GDM1 (cell line): ENCODE data around the gene MID1IP1.

ENCODE experiments used
- DNase-seq: peaks from one replicate; lab custom pipeline; 2025; lab: John Stamatoyannopoulos, UW

MID1IP1 gene

DNA sequence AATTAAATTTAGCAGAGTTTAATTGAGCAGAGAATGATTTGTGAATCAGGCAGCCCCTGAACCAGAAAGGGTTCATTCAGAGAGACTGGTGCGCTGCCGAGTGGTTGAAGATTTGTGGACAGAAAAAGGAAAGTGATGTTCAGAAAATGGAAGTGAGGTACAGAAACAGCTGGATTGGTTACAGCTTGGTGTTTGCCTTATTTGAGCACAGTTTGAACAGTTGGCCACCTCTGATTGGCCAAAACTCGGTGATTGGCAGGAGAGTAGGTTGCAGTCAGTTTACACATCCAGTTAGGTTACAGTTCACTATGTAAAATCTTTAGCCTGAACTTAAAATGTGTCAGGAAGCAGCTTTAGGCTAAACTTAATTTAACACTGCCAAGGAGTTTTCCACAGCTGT, 14.9 kb downstream of the MID1IP1 start:
- no peak for DNase-seq

DNA sequence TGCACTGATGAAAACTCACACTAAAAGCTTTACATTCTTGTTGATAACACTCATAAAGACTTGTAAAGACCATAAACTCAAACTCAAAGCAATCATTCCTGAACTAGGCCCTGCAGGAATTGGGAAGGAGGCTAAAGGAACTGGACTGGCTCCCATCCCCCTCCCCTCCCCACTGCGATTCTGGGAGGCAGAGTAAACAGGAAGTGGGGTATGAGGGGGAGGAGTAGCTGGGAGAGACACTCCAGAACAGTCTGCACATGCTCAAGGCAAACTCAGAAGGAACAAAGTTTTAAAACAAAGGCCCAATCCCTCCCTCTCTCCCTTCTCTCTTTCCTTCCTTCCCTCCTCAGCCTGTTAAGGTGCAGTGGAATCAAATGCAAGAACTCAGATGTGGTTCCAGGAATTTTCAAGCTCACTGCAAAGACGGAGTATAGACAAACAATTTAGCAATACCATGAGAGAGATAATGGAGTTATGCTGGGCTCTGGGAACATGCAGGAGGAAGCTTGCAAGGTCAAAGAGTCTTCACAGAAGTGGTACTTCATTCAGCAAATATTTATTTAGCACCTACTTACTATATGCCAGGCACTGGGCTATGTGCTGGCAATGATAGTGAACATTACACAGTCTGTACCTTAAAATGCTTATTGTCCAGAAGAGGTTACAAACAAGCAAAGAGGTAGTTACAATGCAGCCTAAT, 15.9 kb downstream of the MID1IP1 start:
- peak; percentile 27 for DNase-seq

DNA sequence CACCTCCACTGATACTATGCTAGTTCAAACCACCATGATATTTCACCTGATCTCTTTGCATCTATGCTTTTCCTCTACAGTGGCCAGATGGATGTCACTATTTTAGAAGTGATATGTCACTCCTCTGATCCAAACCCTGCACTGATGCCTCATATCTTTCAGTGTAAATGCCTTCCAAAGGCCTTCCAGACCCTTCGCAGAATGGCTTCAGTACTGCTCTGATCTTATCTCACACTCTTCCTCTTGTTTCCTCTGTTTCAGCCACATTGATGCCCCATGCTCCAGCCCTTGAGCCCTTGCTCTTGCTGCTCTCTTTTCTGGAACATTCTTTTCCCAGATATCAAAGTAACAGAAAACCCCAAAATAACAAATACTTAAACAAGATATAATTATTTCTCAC, 17.9 kb downstream of the MID1IP1 start:
- no peak for DNase-seq

DNA sequence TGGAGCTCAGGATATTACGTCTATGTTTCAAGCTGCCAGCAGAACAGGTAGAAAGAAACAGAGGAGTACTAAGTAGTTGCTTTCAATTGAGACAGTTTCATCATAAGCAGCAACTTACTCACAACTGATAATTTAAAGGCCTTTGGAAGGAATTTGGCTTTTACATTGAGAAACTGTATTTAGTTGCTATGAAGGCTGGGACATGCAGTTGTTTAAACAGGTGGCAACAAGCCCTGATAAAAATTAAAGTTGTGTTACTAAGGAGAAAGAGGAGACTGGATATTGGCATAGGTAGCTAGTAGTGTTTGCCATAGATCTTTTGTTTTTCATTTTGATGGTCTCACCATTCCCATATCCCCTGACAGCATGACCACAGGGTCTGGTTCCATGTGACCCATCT, 18.4 kb downstream of the MID1IP1 start:
- DNase-seq: no peak

DNA sequence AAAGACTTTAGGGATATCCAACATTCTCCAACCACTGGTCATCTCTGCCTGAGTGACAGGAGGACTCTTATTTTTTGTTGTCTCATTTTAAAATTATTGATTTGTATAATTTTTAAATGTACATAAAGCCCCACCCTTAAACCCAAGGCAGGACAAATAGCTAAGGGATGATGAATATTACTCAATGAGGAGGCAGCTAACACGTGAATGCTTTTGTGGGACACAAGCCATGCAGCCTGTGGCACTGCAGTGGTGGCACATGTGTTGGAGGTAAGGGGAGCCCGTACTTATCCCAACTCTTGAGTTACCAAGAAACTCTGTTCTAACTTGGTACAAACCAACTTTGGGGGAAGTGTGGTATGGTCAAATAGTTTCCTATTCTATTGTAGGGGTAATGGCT, 19.5 kb downstream of the MID1IP1 start:
- DNase-seq: no peak

DNA sequence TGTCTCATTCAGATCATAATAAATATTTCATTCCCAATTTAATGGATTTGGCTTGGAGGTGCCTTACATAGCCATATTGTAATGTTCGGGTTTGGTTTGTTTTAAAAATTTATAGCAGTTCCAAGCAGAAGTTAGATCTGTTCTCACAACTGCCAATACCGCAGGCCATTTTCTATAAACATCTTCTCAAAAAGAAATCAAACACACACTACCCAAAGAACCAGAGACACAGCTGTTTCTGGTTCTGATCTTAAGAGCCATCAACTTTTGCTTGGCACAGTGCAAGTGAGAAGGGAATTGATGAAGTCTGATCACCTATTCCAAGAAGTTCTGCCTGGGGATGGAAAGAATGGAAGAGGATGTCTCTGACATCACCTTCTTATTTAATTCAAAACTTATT, 22.9 kb downstream of the MID1IP1 start:
- DNase-seq: no peak

DNA sequence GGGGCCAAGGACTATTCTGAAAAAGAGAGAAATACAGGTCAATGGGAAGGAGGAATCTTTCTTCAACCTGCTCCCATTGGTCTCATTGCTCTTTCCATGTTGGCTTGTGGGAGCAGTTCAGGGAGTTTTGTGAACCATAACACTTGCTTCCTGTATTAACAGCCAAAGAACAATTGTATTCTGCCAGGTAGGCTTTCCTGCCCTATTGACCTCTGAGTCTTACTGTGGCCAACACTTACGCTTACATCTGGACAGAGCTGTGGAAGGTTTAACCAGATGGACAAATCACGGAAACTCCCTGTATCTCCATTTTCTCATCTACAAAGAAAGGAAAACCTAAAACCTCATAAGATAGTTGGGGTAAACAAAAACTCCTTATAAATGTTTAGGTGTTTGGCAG, 30.7 kb downstream of the MID1IP1 start:
- no peak for DNase-seq

DNA sequence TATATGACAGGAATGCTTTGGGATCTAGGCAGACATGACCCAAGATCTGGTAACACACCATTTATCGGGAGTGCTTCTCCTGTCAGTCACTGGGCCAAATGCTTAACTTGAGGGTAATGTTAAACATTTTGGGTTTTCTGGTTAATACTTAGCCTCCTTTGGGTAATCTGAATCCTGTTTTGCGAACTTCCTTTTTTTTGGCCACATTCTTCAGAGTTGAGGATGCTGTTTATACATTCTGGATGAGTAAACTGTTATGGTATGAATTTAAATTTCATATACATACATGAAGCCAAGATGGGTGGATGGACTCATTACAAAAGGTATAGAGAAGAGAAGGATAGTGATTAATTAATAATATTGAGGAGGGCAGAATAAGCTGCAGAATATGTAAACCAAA, 36.1 kb downstream of the MID1IP1 start:
- no peak for DNase-seq

DNA sequence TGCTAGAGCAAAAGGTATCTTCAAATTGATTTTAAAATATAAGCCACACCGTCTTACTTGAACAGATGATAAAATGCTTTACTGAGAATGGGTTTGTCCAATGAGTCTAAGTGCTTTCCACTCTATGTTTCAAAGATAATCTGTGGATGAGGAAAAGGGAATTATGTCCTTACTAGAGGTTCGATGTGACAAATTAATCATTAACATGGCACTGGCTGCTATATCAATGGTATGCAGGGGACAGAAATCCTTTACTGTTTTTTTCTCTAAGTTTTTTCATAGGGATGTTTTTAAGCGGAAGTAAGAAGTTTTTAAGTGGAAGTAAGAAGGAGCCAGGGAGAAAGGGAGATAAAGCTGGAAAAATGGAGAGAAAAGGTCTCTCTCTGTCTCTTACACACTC, 38.0 kb downstream of the MID1IP1 start:
- DNase-seq: no peak

DNA sequence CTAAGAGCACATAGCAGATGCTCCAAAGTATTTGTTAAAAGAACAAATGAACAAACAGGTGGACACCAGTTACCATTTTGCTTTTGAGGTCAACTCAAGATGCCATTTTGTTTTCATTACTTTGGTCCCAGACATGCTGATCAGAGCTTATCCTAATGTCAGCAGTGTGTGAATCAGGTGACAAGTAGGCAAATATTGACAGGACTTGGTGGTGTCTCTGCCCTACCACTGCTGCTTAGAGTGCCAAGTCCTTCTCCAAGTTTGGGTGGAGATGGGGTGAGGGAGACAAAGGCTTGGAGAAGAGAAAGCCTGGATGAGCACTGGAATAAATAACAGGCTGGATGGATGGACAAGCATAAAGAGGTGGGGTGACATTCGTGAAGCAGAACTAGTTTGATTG, 38.7 kb downstream of the MID1IP1 start:
- no peak for DNase-seq

DNA sequence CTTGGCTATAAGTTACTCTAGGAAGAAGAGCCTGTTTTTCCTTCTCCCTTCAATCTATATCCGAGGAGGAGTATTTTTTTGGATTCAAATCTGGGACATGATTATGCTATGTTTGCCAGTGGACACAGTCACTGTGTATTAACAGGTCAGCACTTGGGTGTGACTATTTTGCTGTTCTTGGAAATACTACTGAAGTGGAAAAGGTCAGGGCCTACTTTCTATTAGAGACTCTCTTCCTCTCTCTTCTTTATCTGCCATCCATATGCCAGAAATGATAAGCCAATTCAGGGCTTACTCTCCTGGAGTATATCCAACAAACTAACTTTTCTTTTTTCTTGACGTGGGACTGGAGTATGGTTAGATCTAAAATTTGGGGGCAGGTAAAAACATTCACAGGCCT, 40.5 kb downstream of the MID1IP1 start:
- DNase-seq: no peak

DNA sequence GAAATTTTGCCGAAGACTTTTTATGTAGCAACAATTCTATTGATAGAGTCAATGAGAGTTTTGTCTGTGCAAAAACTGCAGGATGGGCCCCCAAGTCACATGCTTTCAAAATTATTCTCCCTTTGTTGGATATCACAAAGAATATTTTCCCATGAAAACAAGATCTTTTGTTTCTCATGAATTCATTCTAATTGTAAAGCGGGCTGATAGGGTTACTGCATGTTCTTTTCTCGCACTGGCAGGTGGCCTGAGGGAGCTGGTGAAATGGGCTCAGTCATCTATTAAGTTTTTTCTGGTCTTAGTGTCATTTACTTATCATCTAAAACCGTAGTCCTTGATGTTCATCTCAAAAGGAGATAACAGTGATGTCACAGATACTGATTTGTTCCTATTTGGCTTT, 44.2 kb downstream of the MID1IP1 start:
- no peak for DNase-seq

DNA sequence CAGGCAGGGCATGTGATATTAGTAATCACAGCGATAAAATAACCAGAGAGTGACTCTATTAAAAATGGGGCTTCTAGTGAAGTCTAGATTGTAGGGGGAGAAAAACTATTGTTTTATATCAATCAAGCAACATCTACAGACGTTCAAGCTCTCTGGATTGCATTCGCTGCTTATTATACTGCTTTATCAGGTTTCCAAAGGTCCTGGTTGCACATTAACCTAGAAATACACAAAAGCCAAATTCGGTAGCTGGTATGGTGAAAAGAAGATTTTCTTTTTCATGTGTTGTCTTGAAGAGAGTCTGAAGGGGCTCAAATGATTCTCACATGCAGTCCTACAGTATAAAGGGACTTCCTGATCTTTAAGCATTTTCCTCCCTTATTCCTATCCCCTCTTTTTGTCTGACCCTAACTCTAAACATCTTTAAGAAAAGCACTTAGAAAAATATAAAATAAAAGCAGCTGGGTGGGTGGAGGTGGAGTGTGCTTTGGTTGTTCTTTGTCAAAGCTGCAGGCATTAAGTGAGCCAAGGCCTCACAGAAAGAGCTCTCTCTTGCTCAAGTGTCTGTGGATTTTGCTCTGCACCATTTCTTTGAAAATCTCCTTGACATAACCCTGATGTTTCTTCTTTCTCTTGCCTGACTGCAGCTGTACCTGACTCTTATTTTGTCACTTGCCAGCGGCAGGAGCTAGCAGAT, 46.1 kb downstream of the MID1IP1 start:
- no peak for DNase-seq

DNA sequence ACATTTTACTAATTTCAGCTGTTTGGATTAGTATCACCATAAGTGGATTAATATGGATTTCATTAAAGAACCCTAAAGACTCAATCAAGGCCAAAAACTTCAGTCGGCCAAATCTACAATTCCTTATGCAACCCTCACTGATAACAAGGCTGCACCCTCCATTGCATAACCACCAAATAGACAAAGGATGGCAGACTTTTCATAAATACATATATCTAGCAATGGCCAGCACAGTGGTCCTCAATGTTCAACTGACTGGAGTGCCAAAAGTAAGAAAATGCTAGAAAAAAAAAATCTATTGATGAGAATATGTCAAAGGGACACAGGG, 46.6 kb downstream of the MID1IP1 start:
- no peak for DNase-seq

DNA sequence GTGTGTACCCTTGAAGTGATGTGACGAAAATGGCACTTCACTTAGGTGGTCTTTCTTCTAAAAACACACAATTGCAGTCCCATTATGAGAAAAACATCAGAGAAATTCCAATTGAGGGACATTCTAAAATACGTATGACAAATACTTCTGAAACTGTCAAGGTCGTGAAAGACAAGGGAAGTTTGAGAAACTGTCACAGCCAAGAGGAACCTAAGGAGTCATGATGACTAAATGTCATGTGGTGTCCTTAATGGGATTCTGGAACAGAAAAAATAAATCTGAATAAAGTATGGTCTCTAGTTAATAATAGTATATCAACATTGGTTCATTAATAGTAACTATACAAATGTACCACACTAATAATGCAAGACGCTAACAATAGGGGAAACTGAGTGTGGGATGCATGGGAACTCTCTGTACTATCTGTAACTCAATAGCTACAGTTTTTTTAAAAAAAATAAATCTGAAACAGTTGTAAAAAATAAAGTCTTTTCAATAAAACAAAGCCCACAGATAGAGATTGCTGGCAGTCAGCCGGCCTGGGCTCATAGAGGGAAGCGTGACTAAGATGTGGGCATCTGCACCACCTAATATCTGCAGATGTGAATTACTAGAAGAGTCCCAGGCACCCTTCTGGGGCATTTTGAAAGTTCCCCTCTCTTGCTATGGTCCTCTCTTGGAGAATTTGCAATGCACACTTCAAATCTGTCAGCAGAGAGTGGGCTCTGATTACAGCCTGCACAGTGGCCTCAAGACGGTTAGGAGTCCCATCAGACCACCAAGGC, 47.6 kb downstream of the MID1IP1 start:
- no peak for DNase-seq

DNA sequence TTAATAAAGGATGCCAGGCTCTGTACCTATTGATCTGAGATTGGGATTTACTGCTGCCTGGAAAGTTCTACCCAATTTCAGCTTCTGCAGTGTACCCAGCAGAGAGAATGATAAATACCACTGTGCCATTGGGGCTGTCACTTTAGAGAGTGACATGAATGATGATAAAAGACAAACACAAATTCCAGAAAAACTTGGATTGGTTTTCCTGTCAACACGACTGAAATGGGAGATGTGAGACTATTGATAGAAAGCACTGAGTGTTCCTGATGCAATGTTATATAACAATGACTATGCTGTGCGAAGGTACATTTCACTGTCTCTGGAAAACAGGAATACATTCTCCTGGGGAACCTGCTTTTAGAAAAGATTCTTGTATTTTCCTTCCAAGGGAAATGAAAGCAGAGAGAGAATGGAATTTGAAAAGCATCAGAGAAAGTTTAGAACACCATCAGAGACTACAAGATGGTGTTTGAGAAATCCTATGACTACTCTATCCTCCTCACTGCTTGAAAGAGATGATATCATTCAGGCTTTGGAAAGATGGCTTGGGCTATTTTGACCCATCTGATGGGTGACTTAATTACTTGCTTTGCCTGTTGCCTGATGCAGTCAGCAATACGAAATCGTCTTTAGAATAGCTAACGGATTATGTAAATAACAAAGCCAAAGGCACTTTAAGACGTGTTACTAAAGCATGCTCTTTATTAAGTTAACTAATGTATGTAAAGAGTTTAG, 49.7 kb downstream of the MID1IP1 start:
- DNase-seq: no peak

DNA sequence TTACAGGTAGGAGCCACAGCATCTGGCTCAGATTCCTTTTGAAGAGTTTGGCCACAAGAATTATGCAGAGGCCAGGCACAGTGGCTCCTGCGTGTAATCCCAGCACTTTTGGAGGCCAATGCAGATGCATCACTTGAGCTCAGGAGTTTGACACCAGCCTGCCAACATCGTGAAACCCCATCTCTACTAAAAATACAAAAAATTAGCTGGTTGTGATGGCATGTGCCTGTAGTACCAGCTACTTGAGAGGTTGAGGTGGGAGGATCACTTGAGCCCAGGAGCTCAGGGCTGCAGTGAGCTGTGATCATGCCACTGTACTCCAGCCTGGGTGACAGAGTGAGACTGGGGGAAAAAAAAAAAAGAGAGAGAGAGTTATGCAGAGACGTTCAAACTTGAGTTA, 53.0 kb downstream of the MID1IP1 start:
- DNase-seq: no peak
